T-cell (primary cell): ENCODE measurements around the gene CCDC88B. TPM values are rescaled to one million over a fixed set of nuclear protein-coding genes. Genes with fewer than 3 reads are reported as not detected.

Experiments used
- ATAC-seq, 4 experiments: fragments of 200-7000 bp in 3 of 4; fragments of 150-1000 bp in 1 of 4; cut with Tn5 transposase; replicated peaks in 1 of 4; 1 replicate in 3 of 4; 2 replicates in 1 of 4; pipeline ENCODE4 v1.10.0; 2021; ENCODE audit warnings: moderate library complexity in 3 of 4, mild to moderate bottlenecking in 2 of 4, moderate number of reproducible peaks in 1 of 4
- CTCF ChIA-PET, 2 donors: fragments of 300-600 bp; sonication (Branson Sonifier 250); formaldehyde crosslinking; loops; one replicate each; lab custom pipeline; 2022; ENCODE audit warnings: antibody characterized with exemption in 2 of 2; lab: Charles Lee
- POLR2A ChIA-PET, 2 donors: fragments of 300-600 bp; sonication (Branson Sonifier 250); formaldehyde crosslinking; loops; one replicate each; lab custom pipeline; 2022; ENCODE audit warnings: antibody characterized with exemption in 2 of 2; lab: Charles Lee
- DNase-seq, 35 experiments: peaks; one replicate each; pipeline versions ENCODE4 v3.0.0 to v3.0.0-alpha.2; 2013 to 2023
- H3K27ac ChIP-seq: one replicate; pipeline ENCODE4 v1.5.1; 2013; ENCODE audit warnings: low read length
- H3K27me3 ChIP-seq, 2 experiments: replicated peaks in 1 of 2; 1 replicate in 1 of 2; 2 replicates in 1 of 2; pipeline versions ENCODE4 v1.6.1 to v1.7.0; 2013; ENCODE audit warnings: low read length in 1 of 2, mixed read lengths in 1 of 2; ENCODE audit not compliant: control insufficient read depth in 2 of 2, insufficient read depth in 2 of 2; ENCODE audit errors: extremely low read depth in 1 of 2
- H3K36me3 ChIP-seq, 2 donors: 1 replicate in 1 of 2; 2 replicates in 1 of 2; pipeline versions ENCODE4 v1.6.1 to v1.7.0; 2013; ENCODE audit warnings: low read length in 1 of 2; ENCODE audit not compliant: control insufficient read depth in 2 of 2, insufficient read depth in 1 of 2; ENCODE audit errors: extremely low read depth in 1 of 2
- H3K4me1 ChIP-seq, 2 experiments: 1 replicate in 1 of 2; 2 replicates in 1 of 2; pipeline versions ENCODE4 v1.6.1 to v1.7.0; 2013; ENCODE audit warnings: low read length in 2 of 2, mixed read lengths in 1 of 2; ENCODE audit not compliant: insufficient read depth in 2 of 2, control insufficient read depth in 1 of 2; ENCODE audit errors: extremely low read depth in 1 of 2
- H3K4me3 ChIP-seq, 2 donors: 1 replicate in 1 of 2; 2 replicates in 1 of 2; pipeline versions ENCODE4 v1.5.1 to v1.7.0; 2013; ENCODE audit warnings: mild to moderate bottlenecking in 2 of 2, low read length in 1 of 2, moderate library complexity in 1 of 2; ENCODE audit not compliant: control insufficient read depth in 1 of 2; ENCODE audit errors: extremely low read depth in 1 of 2
- H3K9me3 ChIP-seq: 2 replicates; pipeline ENCODE4 v1.7.0; 2013
- H3K27ac Mint-ChIP-seq, 2 donors: one replicate each; pipeline ENCODE4 v1.8.0; 2020 to 2021; ENCODE audit warnings: mild to moderate bottlenecking in 2 of 2, mixed read lengths in 2 of 2
- H3K27me3 Mint-ChIP-seq, 2 donors: one replicate each; pipeline ENCODE4 v1.8.0; 2021 to 2022; ENCODE audit warnings: mixed read lengths in 2 of 2
- H3K36me3 Mint-ChIP-seq: one replicate; pipeline ENCODE4 v1.8.0; 2021; ENCODE audit warnings: mixed read lengths
- H3K4me1 Mint-ChIP-seq, 3 donors: one replicate each; pipeline ENCODE4 v1.8.0; 2020 to 2022; ENCODE audit warnings: mixed read lengths in 3 of 3, mild to moderate bottlenecking in 1 of 3
- H3K4me3 Mint-ChIP-seq, 3 donors: one replicate each; pipeline ENCODE4 v1.8.0; 2020 to 2022; ENCODE audit warnings: mild to moderate bottlenecking in 3 of 3, mixed read lengths in 3 of 3, moderate library complexity in 3 of 3
- H3K9me3 Mint-ChIP-seq, 3 donors: one replicate each; pipeline ENCODE4 v1.8.0; 2020 to 2022; ENCODE audit warnings: mixed read lengths in 3 of 3
- WGBS: methylation state at CpG from one replicate; pipeline ENCODE4 v1.1.5; 2013; ENCODE audit warnings: missing lambda C conversion rate; ENCODE audit not compliant: insufficient coverage; 5-methylcytosine and 5-hydroxymethylcytosine counted together
- total RNA-seq, 35 experiments: library from RNA in 6 of 35; stranded (reverse) in 6 of 35; fragments of 120-200 nt in 1 of 35; gene quantifications; one replicate each; pipeline versions ENCODE4 v1.2.1 to v1.2.4 and lab custom pipeline; 2013 to 2026

Gene CCDC88B
- total RNA-seq, 5 donors from 2014 or later (not counting 1 experiment from before 2014, with no cell fraction given): 132 to 144 (median 133) TPM

GRCh38 chr11:64366751-64367150 lies 26.7 kb downstream of the CCDC88B start:
- H3K27me3 Mint-ChIP-seq: no peaks in the 10 kb centered on the region
- Histone ChIP-seq H3K4me1 (no peaks in the 10 kb centered on the region), H3K27me3 (no peaks in the 10 kb centered on the region), H3K9me3 (no peaks in the 10 kb centered on the region), H3K4me3 (no peak overlapping the region), H3K27ac (no peak overlapping the region), H3K36me3 (peaks cover 36 to 58% of the 10 kb centered on the region in 2 donors)
- peaks cover 30% of the 10 kb centered on the region for H3K36me3 Mint-ChIP-seq
- peaks cover 0 to 5% (median 2%) of the 10 kb centered on the region in 3 donors for H3K4me1 Mint-ChIP-seq
- ChIA-PET CTCF (no interaction called here), POLR2A (interaction anchor here in 1 of 2 donors (0.5 kb wide), 1 partner anchor 1521 kb away, joined by 4 read pairs; the partner anchor contains the start of gene FIBP)
- no CpG with 5 or more reads among the region's 1 CpG for WGBS
- H3K9me3 Mint-ChIP-seq: no peaks in the 10 kb centered on the region
- no peak overlapping the region for H3K4me3 Mint-ChIP-seq
- no peak overlapping the region for H3K27ac Mint-ChIP-seq
- DNase-seq: no peak
- ATAC-seq: no peak

DNA sequence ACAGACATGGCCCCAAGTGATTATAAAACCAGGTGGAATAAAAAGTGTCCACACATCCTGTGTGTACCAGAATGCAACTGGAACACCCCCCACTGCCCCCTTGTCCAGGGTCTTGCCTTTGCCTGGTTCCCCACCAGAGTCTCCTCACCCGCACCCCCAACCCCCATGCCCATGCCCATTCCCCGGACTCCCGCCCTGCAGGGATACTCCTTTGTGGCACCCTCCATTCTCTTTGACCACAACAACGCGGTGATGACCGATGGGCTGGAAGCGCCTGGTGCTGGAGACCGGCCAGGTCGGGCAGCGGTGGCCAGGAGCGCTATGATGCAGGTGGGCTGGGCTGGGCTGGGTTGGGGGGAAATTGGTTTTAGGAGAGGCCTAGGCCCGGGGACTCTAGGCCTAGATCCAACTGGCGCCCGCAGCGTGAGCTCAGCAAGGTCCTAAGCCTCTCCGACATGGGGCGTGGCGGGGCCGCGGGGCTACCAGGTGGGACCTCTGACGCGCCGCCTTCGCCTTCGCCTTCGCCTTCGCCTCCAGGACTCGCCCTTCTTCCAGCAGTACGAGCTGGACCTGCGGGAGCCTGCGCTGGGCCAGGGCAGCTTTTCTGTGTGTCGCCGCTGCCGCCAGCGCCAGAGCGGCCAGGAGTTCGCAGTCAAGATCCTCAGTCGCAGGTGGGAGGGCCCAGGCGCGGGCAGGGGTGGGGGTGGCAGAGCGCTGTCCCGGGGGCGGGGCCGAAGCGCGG lies 28.1 kb downstream of the CCDC88B start:
- Mint-ChIP-seq H3K36me3 (peaks cover 21% of the 10 kb centered on the region), H3K27ac (no peak overlapping the region), H3K9me3 (no peaks in the 10 kb centered on the region), H3K27me3 (no peaks in the 10 kb centered on the region), H3K4me1 (peaks cover 0 to 3% (median 0%) of the 10 kb centered on the region in 3 donors), H3K4me3 (no peak overlapping the region)
- CTCF ChIA-PET: no interaction called here
- POLR2A ChIA-PET: interaction anchor here in 1 of 2 donors (0.7 kb wide), 1 partner anchor 161 kb away, joined by 9 read pairs; no protein-coding TSS in a partner anchor
- no peak for ATAC-seq
- no peaks in the 10 kb centered on the region for H3K27me3 ChIP-seq
- H3K4me3 ChIP-seq: no peak overlapping the region
- WGBS: 97% methylated on average over 41 of the region's 46 CpGs
- H3K4me1 ChIP-seq: no peaks in the 10 kb centered on the region
- H3K36me3 ChIP-seq: peaks cover 39 to 47% of the 10 kb centered on the region in 2 donors
- no peak overlapping the region for H3K27ac ChIP-seq
- H3K9me3 ChIP-seq: no peaks in the 10 kb centered on the region
- DNase-seq: no peak

DNA sequence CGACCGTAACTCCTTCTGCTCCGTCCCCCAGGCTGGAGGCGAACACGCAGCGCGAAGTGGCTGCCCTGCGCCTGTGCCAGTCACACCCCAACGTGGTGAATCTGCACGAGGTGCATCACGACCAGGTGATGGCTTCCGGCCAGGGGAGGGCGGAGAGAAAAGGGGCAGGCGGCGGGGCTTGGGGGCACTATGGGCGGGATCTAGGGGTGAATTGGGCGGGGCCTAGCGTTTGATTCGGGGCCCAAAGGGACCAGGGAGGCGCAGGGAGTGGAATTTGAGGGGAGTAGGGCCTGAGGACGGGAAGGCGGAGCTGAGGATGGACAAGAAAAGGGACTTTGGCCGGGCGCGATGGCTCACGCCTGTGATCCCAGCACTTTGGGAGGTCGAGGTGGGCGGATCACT lies 28.7 kb downstream of the CCDC88B start:
- DNase-seq: no peak
- no peak overlapping the region for H3K27ac Mint-ChIP-seq
- no peak overlapping the region for H3K27ac ChIP-seq
- no peaks in the 10 kb centered on the region for H3K27me3 Mint-ChIP-seq
- no peaks in the 10 kb centered on the region for H3K9me3 ChIP-seq
- H3K4me3 Mint-ChIP-seq: no peak overlapping the region
- no peaks in the 10 kb centered on the region for H3K4me1 ChIP-seq
- WGBS: 98% methylated on average over 28 of the region's 28 CpGs
- CTCF ChIA-PET: no interaction called here
- peaks cover 33 to 44% of the 10 kb centered on the region in 2 donors for H3K36me3 ChIP-seq
- no peaks in the 10 kb centered on the region for H3K9me3 Mint-ChIP-seq
- no peak overlapping the region for H3K4me3 ChIP-seq
- no peak for ATAC-seq
- POLR2A ChIA-PET: interaction anchor here in 1 of 2 donors (0.7 kb wide), 1 partner anchor 161 kb away, joined by 9 read pairs; no protein-coding TSS in a partner anchor
- no peaks in the 10 kb centered on the region for H3K27me3 ChIP-seq
- peaks cover 0 to 3% (median 0%) of the 10 kb centered on the region in 3 donors for H3K4me1 Mint-ChIP-seq
- peaks cover 20% of the 10 kb centered on the region for H3K36me3 Mint-ChIP-seq

DNA sequence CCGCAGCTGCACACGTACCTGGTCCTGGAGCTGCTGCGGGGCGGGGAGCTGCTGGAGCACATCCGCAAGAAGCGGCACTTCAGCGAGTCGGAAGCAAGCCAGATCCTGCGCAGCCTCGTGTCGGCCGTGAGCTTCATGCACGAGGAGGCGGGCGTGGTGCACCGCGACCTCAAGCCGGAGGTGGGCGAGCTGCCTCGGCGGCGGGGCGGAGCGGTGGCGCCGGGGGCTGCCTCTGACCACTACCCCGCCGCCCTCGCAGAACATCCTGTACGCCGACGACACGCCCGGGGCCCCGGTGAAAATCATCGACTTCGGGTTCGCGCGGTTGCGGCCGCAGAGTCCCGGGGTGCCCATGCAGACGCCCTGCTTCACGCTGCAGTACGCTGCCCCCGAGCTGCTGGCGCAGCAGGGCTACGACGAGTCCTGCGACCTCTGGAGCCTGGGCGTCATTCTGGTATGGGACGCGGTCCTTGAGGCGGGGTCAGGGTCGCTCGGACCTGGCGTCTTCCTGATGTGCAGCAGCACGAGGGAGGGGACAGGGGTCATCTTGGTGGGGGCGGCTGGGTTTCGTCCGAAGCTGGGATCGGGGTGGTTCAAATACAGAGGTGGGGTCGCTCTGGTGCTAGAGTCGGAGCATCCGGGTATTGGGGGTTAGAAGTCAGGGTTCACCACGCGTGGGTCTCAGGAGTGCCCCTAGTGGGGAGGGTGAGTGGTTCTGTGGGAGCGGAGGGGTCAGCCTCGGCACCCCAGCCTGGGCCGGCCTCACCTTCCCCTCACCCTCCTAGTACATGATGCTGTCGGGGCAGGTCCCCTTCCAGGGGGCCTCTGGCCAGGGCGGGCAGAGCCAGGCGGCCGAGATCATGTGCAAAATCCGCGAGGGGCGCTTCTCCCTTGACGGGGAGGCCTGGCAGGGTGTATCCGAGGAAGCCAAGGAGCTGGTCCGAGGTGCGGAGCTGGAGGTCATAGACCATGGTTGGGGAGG lies 29.7 kb downstream of the CCDC88B start:
- Histone ChIP-seq H3K9me3 (no peaks in the 10 kb centered on the region), H3K27me3 (no peaks in the 10 kb centered on the region), H3K27ac (no peak overlapping the region), H3K4me1 (no peaks in the 10 kb centered on the region), H3K4me3 (no peak overlapping the region), H3K36me3 (peaks cover 30 to 37% of the 10 kb centered on the region in 2 donors)
- no peaks in the 10 kb centered on the region for H3K4me1 Mint-ChIP-seq
- no peak overlapping the region for H3K4me3 Mint-ChIP-seq
- H3K27me3 Mint-ChIP-seq: no peaks in the 10 kb centered on the region
- CTCF ChIA-PET: no interaction called here
- no peak for ATAC-seq
- POLR2A ChIA-PET: no interaction called here
- WGBS: 98% methylated on average over 46 of the region's 82 CpGs
- no peaks in the 10 kb centered on the region for H3K9me3 Mint-ChIP-seq
- no peak overlapping the region for H3K27ac Mint-ChIP-seq
- H3K36me3 Mint-ChIP-seq: peaks cover 16% of the 10 kb centered on the region
- DNase-seq: no peak

GRCh38 chr11:64371201-64371600 lies 31.2 kb downstream of the CCDC88B start:
- H3K4me1 Mint-ChIP-seq: no peaks in the 10 kb centered on the region

GRCh38 chr11:64372021-64372420 lies 32.0 kb downstream of the CCDC88B start:
- Histone ChIP-seq H3K27me3 (no peaks in the 10 kb centered on the region), H3K27ac (no peak overlapping the region), H3K36me3 (peaks cover 20 to 26% of the 10 kb centered on the region in 2 donors), H3K9me3 (no peaks in the 10 kb centered on the region), H3K4me1 (no peaks in the 10 kb centered on the region), H3K4me3 (no peak overlapping the region)
- ChIA-PET POLR2A (no interaction called here), CTCF (interaction anchor here in 1 of 2 donors (0.6 kb wide), 1 partner anchor 56 kb away, joined by 4 read pairs; no protein-coding TSS in a partner anchor)
- ATAC-seq (no peak), DNase-seq (no peak)
- H3K36me3 Mint-ChIP-seq: peaks cover 10% of the 10 kb centered on the region
- H3K4me3 Mint-ChIP-seq: no peak overlapping the region
- H3K27ac Mint-ChIP-seq: no peak overlapping the region
- no peaks in the 10 kb centered on the region for H3K27me3 Mint-ChIP-seq
- 93% methylated on average over 5 of the region's 6 CpGs for WGBS
- H3K4me1 Mint-ChIP-seq: no peaks in the 10 kb centered on the region
- no peaks in the 10 kb centered on the region for H3K9me3 Mint-ChIP-seq

More at GRCh38 chr11:64371201-64371600, 31.2 kb downstream of the CCDC88B start:
- Histone ChIP-seq H3K4me1 (no peaks in the 10 kb centered on the region), H3K9me3 (no peaks in the 10 kb centered on the region), H3K4me3 (no peak overlapping the region), H3K27me3 (no peaks in the 10 kb centered on the region), H3K36me3 (peaks cover 27% of the 10 kb centered on the region in 2 donors), H3K27ac (no peak overlapping the region)
- no peak for DNase-seq
- H3K27me3 Mint-ChIP-seq: no peaks in the 10 kb centered on the region
- ChIA-PET CTCF (no interaction called here), POLR2A (no interaction called here)
- no peaks in the 10 kb centered on the region for H3K9me3 Mint-ChIP-seq
- no peak for ATAC-seq
- H3K4me3 Mint-ChIP-seq: no peak overlapping the region
- peaks cover 16% of the 10 kb centered on the region for H3K36me3 Mint-ChIP-seq
- 100% methylated on average over 6 of the region's 22 CpGs for WGBS
- H3K27ac Mint-ChIP-seq: no peak overlapping the region
